ENCODE results near the gene AHNAK. TPM values are rescaled to one million over a fixed set of nuclear protein-coding genes. Genes with fewer than 3 reads are reported as not detected.

Gene AHNAK
- total and polyA plus RNA-seq, 5 donors = 78.1 to 371 (median 311) TPM

GRCh38 chr11:62430425-62430824, 116.2 kb downstream of the AHNAK start:
- H3K4me1 ChIP-seq (ENCODE audit: control insufficient read depth, insufficient read depth, low read length) = peaks cover 6% of the 10 kb centered on the region
- peak overlapping the region; percentile 45 for H3K27ac ChIP-seq (ENCODE audit: low read length)
- DNase-seq = no peak
- intact Hi-C loops (cut with DNase I) = loop anchor here in 2 of 4 donors (10.0 kb wide), 2 partner anchors 54 to 104 kb away; no protein-coding TSS in a partner anchor
- no peaks in the 10 kb centered on the region for H3K9me3 ChIP-seq (ENCODE audit: control insufficient read depth, low read length)
- no peaks in the 10 kb centered on the region for H3K27me3 ChIP-seq (ENCODE audit: control insufficient read depth, insufficient read depth)
- no peak overlapping the region for H3K4me3 ChIP-seq (ENCODE audit: low read length)
- no peak for ATAC-seq
- 59% methylated on average over 3 of the region's 3 CpGs for WGBS

GRCh38 chr11:62428871-62429560, 117.6 kb downstream of the AHNAK start:
- H3K4me3 ChIP-seq (ENCODE audit: low read length) = no peak overlapping the region
- ATAC-seq (no peak), DNase-seq (no peak)
- intact Hi-C loops (cut with DNase I) = loop anchor here in 3 of 4 donors (5.0 to 10.0 kb wide), 3 partner anchors 76 to 126 kb away; no protein-coding TSS in a partner anchor
- no peaks in the 10 kb centered on the region for H3K27me3 ChIP-seq (ENCODE audit: control insufficient read depth, insufficient read depth)
- H3K4me1 ChIP-seq (ENCODE audit: control insufficient read depth, insufficient read depth, low read length) = peaks cover 6% of the 10 kb centered on the region
- H3K9me3 ChIP-seq (ENCODE audit: control insufficient read depth, low read length) = no peaks in the 10 kb centered on the region
- H3K27ac ChIP-seq (ENCODE audit: low read length) = no peak overlapping the region
- 73% methylated on average over 8 of the region's 8 CpGs for WGBS

GRCh38 chr11:62427630-62428233, 118.9 kb downstream of the AHNAK start:
- DNase-seq (no peak), ATAC-seq (no peak)
- Histone ChIP-seq H3K4me1 (ENCODE audit: control insufficient read depth, insufficient read depth, low read length) (peaks cover 3% of the 10 kb centered on the region), H3K27me3 (ENCODE audit: control insufficient read depth, insufficient read depth) (no peaks in the 10 kb centered on the region), H3K27ac (ENCODE audit: low read length) (no peak overlapping the region), H3K9me3 (ENCODE audit: control insufficient read depth, low read length) (no peaks in the 10 kb centered on the region), H3K4me3 (ENCODE audit: low read length) (no peak overlapping the region)
- 54% methylated on average over 6 of the region's 6 CpGs for WGBS
- intact Hi-C loops (cut with DNase I) = loop anchor here in 3 of 4 donors (5.0 to 10.0 kb wide), 3 partner anchors 77 to 127 kb away; no protein-coding TSS in a partner anchor

- intact Hi-C loops (cut with DNase I) = loop anchor here in 1 of 4 donors (10.0 kb wide), 2 partner anchors 82 to 132 kb away; no protein-coding TSS in a partner anchor
- Histone ChIP-seq H3K4me3 (ENCODE audit: low read length) (no peak overlapping the region), H3K4me1 (ENCODE audit: control insufficient read depth, insufficient read depth, low read length) (no peaks in the 10 kb centered on the region), H3K9me3 (ENCODE audit: control insufficient read depth, low read length) (no peaks in the 10 kb centered on the region), H3K27ac (ENCODE audit: low read length) (no peak overlapping the region), H3K27me3 (ENCODE audit: control insufficient read depth, insufficient read depth) (no peaks in the 10 kb centered on the region)
- DNase-seq (no peak), ATAC-seq (no peak)
- whole genome bisulfite sequencing = 86% methylated on average over 4 of the region's 4 CpGs
Observed at GRCh38 chr11:62423012-62423411, 123.6 kb downstream of the AHNAK start.

- Histone ChIP-seq H3K27ac (ENCODE audit: low read length) (no peak overlapping the region), H3K4me3 (ENCODE audit: low read length) (no peak overlapping the region), H3K9me3 (ENCODE audit: control insufficient read depth, low read length) (no peaks in the 10 kb centered on the region), H3K4me1 (ENCODE audit: control insufficient read depth, insufficient read depth, low read length) (no peaks in the 10 kb centered on the region), H3K27me3 (ENCODE audit: control insufficient read depth, insufficient read depth) (no peaks in the 10 kb centered on the region)
- 65% methylated on average over 7 of the region's 7 CpGs for WGBS
- peak in 1 of 3 donors; percentile 66 for DNase-seq
- intact Hi-C loops (cut with DNase I) = loop anchor here in 1 of 4 donors (10.0 kb wide), 2 partner anchors 83 to 133 kb away; no protein-coding TSS in a partner anchor
- no peak for ATAC-seq
Observed at GRCh38 chr11:62421996-62422395, 124.6 kb downstream of the AHNAK start.

GRCh38 chr11:62420882-62421281, 125.7 kb downstream of the AHNAK start:
- Histone ChIP-seq H3K27ac (ENCODE audit: low read length) (no peak overlapping the region), H3K9me3 (ENCODE audit: control insufficient read depth, low read length) (no peaks in the 10 kb centered on the region), H3K4me3 (ENCODE audit: low read length) (no peak overlapping the region), H3K27me3 (ENCODE audit: control insufficient read depth, insufficient read depth) (no peaks in the 10 kb centered on the region), H3K4me1 (ENCODE audit: control insufficient read depth, insufficient read depth, low read length) (no peaks in the 10 kb centered on the region)
- no peak for DNase-seq
- ATAC-seq = no peak
- 98% methylated on average over 3 of the region's 3 CpGs for WGBS
- intact Hi-C loops (cut with DNase I) = loop anchor here in 1 of 4 donors (10.0 kb wide), 2 partner anchors 84 to 134 kb away; no protein-coding TSS in a partner anchor

GRCh38 chr11:62419943-62420342, 126.7 kb downstream of the AHNAK start:
- WGBS = 37% methylated on average over 1 of the region's 1 CpG
- H3K4me3 ChIP-seq (ENCODE audit: low read length) = no peak overlapping the region
- H3K9me3 ChIP-seq (ENCODE audit: control insufficient read depth, low read length) = no peaks in the 10 kb centered on the region
- H3K27ac ChIP-seq (ENCODE audit: low read length) = no peak overlapping the region
- no peaks in the 10 kb centered on the region for H3K4me1 ChIP-seq (ENCODE audit: control insufficient read depth, insufficient read depth, low read length)
- H3K27me3 ChIP-seq (ENCODE audit: control insufficient read depth, insufficient read depth) = no peaks in the 10 kb centered on the region
- DNase-seq = no peak
- intact Hi-C loops (cut with DNase I) = loop anchor here in 1 of 4 donors (10.0 kb wide), 2 partner anchors 85 to 135 kb away; no protein-coding TSS in a partner anchor
- no peak for ATAC-seq

- Histone ChIP-seq H3K9me3 (ENCODE audit: control insufficient read depth, low read length) (no peaks in the 10 kb centered on the region), H3K4me3 (ENCODE audit: low read length) (no peak overlapping the region), H3K4me1 (ENCODE audit: control insufficient read depth, insufficient read depth, low read length) (no peaks in the 10 kb centered on the region), H3K27me3 (ENCODE audit: control insufficient read depth, insufficient read depth) (no peaks in the 10 kb centered on the region), H3K27ac (ENCODE audit: low read length) (peak overlapping the region; percentile 75)
- ATAC-seq = peak in 1 of 2 donors; percentile 49
- no peak for DNase-seq
- 26% methylated on average over 5 of the region's 5 CpGs for WGBS
- intact Hi-C loops (cut with DNase I) = no loop called here
Observed at GRCh38 chr11:62419314-62419929, 127.2 kb downstream of the AHNAK start.

GRCh38 chr11:62418733-62419132, 127.9 kb downstream of the AHNAK start, which contains the start of gene SCGB1A1:
Gene SCGB1A1, plus strand, starts transcription at chr11:62419033. Its CDS starts 63 bp downstream, at chr11:62419096.
- H3K27me3 ChIP-seq (ENCODE audit: control insufficient read depth, insufficient read depth) = no peaks in the 10 kb centered on the region
- H3K4me1 ChIP-seq (ENCODE audit: control insufficient read depth, insufficient read depth, low read length) = no peaks in the 10 kb centered on the region
- H3K4me3 ChIP-seq (ENCODE audit: low read length) = no peak within 1 kb of the TSS
- ATAC-seq = no peak
- peak within 1 kb of the TSS; percentile 75 for H3K27ac ChIP-seq (ENCODE audit: low read length)
- DNase-seq = no peak
- H3K9me3 ChIP-seq (ENCODE audit: control insufficient read depth, low read length) = no peaks in the 10 kb centered on the region
- intact Hi-C loops (cut with DNase I) = no loop called here
- 84% methylated on average over 4 of the region's 4 CpGs for WGBS

- H3K4me1 ChIP-seq (ENCODE audit: control insufficient read depth, insufficient read depth, low read length) = no peaks in the 10 kb centered on the region
- no peak overlapping the region for H3K27ac ChIP-seq (ENCODE audit: low read length)
- no peak overlapping the region for H3K4me3 ChIP-seq (ENCODE audit: low read length)
- no peak for ATAC-seq
- 87% methylated on average over 5 of the region's 5 CpGs for WGBS
- intact Hi-C loops (cut with DNase I) = no loop called here
- no peak for DNase-seq
- H3K9me3 ChIP-seq (ENCODE audit: control insufficient read depth, low read length) = no peaks in the 10 kb centered on the region
- no peaks in the 10 kb centered on the region for H3K27me3 ChIP-seq (ENCODE audit: control insufficient read depth, insufficient read depth)
Observed at GRCh38 chr11:62418136-62418535, 128.5 kb downstream of the AHNAK start.

- intact Hi-C loops (cut with DNase I) = no loop called here
- no peaks in the 10 kb centered on the region for H3K9me3 ChIP-seq (ENCODE audit: control insufficient read depth, low read length)
- no peaks in the 10 kb centered on the region for H3K27me3 ChIP-seq (ENCODE audit: control insufficient read depth, insufficient read depth)
- no peak for ATAC-seq
- DNase-seq = no peak
- no peaks in the 10 kb centered on the region for H3K4me1 ChIP-seq (ENCODE audit: control insufficient read depth, insufficient read depth, low read length)
- no peak overlapping the region for H3K4me3 ChIP-seq (ENCODE audit: low read length)
- WGBS = 89% methylated on average over 12 of the region's 12 CpGs
- no peak overlapping the region for H3K27ac ChIP-seq (ENCODE audit: low read length)
Observed at GRCh38 chr11:62416596-62416995, 130.0 kb downstream of the AHNAK start.

Measured in right cardiac atrium (tissue), 5 donors.